Endothelial cell of umbilical vein (primary cell): ENCODE results near the gene MRPS14.

Source experiments
- CTCF ChIP-seq, 2 donors: IDR thresholded peaks; 1 replicate in 1 of 2; 2 replicates in 1 of 2; pipeline ENCODE4 v1.5.1; 2011; ENCODE audit warnings: low read length in 2 of 2, mild to moderate bottlenecking in 2 of 2, moderate library complexity in 2 of 2, control low read depth in 1 of 2, inconsistent platforms in 1 of 2, low read depth in 1 of 2; ENCODE audit not compliant: insufficient read depth in 1 of 2; ENCODE audit errors: extremely low read depth in 1 of 2
- EZH2 ChIP-seq: IDR thresholded peaks from 2 replicates; pipeline ENCODE4 v1.6.1; 2012; ENCODE audit warnings: borderline replicate concordance, low read depth, mild to moderate bottlenecking, moderate library complexity, low read length, inconsistent platforms; ENCODE audit not compliant: severe bottlenecking
- FOS ChIP-seq: IDR thresholded peaks from 2 replicates; pipeline ENCODE4 v1.6.1; 2011; ENCODE audit warnings: mild to moderate bottlenecking, low read length, moderate library complexity, borderline replicate concordance; ENCODE audit not compliant: insufficient read depth
- JUN ChIP-seq: IDR thresholded peaks from 2 replicates; pipeline ENCODE4 v1.6.1; 2011; ENCODE audit warnings: borderline replicate concordance, low read depth; ENCODE audit not compliant: insufficient read length, insufficient read depth
- MAX ChIP-seq: IDR thresholded peaks from 2 replicates; pipeline ENCODE4 v1.6.1; 2011; ENCODE audit not compliant: insufficient read depth, insufficient read length
- MYC ChIP-seq: IDR thresholded peaks from one replicate; pipeline ENCODE4 v1.6.1; 2011; ENCODE audit warnings: mild to moderate bottlenecking, low read depth, low read length
- POLR2A ChIP-seq: IDR thresholded peaks from 2 replicates; pipeline ENCODE4 v1.6.1; 2012; ENCODE audit warnings: low read depth, mild to moderate bottlenecking, control low read depth, low read length
- POLR2AphosphoS5 ChIP-seq: IDR thresholded peaks from 2 replicates; pipeline ENCODE4 v1.6.1; 2012; ENCODE audit warnings: low read depth, mild to moderate bottlenecking, control low read depth, low read length, moderate library complexity; ENCODE audit not compliant: insufficient read depth

- TF ChIP-seq EZH2 (no peak), CTCF (IDR thresholded peaks at IDR 0.05; ENCODE audit: extremely low read depth in 1 of 2, insufficient read depth in 1 of 2, low read depth in 1 of 2, low read length in 2 of 2) (no peak), POLR2A (no peak), MAX (no peak), MYC (no peak), POLR2AphosphoS5 (no peak), FOS (no peak), JUN (no peak)
Measured at GRCh38 chr1:175033953-175034352, 10.7 kb upstream of the MRPS14 start.
